ENCODE data around the gene NHERF2.

The NHERF2 gene

DNA sequence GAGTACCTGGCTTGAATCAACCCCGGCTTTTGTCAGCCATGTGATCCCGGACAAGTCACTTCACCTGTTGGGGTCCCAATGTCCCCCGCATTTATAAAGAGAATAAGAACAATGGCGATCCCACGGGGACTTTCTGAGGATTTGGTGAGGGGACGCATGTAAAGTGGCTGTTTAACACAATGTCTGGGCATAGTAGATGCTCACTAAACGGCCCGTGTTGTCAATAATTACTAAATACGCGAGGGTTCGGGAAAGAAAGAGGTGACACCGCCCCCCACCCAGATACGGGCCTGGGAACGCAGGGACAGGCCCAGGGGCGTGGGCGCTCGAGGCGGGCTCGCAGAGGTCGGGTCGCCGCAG is 35.1 kb upstream of the NHERF2 start:
- DNase-seq = no peak

GRCh38 chr16:1991948-1992703 is 34.6 kb upstream of the NHERF2 start:
- peak; percentile 52 for DNase-seq

DNA sequence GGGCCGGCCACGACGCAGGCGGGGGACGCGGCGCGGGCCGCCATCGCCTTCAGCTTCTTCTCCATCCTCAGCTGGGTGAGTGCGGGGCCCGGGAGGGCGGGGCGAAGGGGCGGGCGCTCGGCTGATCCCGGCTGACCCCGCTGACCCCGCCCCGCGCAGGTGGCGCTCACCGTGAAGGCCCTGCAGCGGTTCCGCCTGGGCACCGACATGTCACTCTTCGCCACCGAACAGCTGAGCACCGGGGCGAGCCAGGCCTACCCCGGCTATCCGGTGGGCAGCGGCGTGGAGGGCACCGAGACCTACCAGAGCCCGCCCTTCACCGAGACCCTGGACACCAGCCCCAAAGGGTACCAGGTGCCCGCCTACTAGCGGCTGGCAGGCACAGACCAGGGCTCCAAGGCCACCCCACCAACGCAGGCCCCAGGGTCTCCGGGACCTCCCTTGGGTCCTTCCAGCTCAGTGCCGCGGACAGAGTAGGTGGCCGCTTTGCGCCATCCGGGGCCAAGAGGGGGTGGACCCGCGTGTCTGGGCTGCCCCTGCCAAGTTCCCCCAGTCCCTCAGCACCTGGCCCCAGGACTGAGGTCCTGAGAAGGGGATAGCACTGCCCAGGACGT is 33.9 kb upstream of the NHERF2 start:
- DNase-seq = no peak

DNA sequence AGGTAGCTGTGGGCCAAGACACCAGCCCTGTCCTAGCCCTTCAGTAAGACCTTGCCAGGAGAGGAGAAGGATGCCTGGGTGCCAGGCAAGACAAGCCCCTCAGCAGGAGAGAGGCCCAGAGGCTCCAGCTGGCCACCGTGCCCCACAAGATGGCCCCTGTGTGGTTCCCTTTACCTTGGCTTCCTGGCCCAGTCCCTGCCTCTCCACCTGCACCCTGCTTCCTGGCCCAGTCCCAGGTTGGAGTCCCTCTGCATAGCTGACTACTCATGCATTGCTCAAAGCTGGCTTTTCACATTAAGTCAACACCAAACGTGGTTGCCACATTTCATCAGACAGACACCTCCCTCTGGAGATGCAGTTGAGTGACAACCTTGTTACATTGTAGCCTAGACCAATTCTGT is 33.0 kb upstream of the NHERF2 start:
- DNase-seq = no peak

GRCh38 chr16:1997494-1998359 is 29.0 kb upstream of the NHERF2 start:
- DNase-seq = no peak

DNA sequence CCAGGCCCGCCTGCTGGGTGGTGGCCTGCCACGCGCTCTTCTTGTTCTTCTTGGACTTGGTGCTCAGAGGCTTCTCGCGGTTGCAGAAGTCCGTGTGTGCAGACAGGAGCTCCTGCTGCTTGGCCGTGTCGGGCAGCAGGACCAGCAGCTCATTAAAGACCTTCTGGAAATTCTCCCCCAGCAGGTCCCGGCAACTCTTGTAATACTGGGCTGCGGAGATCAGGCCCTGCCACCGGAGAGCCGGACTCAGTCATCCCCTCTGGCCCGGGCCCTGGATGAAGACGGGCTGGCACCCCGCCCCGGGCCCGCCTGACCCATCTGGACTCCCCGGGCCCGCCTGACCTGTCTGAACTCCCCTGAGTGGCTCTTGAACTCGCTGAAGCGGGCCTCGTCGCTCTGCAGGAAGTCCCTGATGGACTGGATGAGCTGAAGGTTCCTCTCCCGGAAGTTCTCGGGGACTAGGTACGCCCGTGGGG is 28.3 kb upstream of the NHERF2 start:
- no peak for DNase-seq

DNA sequence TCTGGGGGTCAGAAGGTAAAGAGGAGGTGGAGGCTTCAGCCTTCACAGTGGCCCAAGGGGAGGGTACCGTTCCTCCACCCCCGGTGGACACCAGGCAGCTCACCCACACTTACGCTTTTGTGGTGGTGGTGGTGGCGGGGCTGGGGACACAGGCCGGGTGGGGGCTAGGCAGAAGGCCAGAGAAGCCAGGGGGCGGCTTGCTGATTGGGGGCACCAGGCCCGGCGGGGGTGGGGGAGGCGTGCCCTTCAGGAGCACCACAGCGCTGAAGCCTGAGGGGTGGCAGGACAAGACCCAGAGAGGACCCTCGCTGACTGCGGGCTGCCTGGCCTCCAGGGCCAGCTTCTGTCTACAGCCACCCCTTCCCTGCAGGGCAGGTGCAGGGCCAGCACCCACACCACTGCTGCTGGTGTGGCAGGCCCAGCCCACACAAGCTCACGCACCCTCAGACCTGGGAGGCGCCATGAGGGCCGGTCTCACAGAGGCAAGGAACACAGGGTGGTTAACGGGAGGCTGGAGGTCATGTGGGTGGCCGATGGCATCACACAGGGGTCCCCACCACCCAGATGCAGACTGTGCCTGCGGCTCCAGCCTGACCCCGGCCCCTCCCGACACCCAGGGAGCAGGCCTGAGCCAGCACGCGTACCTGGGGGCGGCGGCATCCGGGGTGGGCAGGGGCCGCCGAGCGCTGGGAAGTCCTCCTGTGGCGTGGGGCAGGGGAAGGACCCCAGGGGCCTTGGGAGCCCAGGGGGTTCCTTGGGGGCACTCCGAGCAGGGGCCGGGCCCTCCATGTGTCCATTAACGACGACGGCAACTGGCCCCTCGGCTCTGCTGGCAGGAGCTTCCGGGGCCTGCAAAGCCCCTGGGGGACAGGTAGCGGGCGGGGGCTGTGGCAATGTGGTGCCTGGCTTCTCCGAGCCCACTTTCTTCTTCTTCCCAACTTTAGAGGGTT is 27.6 kb upstream of the NHERF2 start:
- no peak for DNase-seq

DNA sequence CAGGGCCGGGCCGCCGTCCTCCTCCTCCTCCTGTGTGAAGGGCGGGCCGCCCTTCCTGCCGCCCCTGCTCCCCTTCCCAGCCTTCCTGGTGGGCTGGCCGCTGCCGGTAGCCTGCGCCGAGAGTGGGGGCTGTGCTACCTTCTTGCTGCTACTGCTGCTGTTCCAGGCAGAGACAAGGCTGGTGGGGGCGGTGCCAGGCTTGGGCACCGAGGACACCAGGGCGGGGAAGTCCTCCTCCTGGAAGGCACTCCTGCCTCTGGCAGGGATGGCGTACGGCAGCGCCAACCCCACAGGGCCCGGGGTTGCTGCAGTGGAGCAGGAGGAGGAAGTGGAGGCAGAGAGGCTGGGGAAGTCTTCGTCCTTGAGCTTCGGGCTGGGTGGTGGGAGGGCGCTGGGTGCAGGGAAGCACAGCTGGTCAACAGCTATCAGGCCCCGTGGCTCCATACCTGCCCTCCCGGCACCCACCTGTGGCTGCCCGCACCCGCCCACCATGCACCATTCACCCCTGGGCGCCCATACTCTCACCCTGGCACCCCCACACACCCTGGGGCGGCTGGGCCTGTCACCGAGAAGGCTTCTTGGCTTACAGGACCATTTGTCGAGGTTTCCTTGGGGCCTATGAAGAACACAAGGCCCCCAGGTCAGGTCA is 26.7 kb upstream of the NHERF2 start:
- DNase-seq = no peak

DNA sequence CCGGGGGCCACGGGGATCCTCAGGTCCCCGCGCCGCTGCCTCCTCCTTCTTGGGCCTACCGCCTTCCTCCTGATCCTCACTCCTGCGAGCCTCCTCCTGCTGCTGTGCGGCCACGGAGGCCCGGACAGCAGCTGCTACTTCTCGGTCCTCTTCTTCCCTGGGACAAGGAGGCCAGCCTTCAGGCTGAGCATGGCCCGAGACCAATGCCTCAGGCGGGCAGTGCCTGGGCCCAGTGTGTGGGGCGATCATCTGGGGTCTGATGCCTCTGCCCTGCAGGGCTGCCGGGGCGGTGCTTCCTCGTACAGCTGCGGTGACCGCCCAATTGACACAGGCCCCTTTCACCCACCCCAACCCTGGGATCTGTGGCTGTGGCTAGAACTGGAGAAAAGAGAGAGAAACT is 25.7 kb upstream of the NHERF2 start:
- DNase-seq = no peak

GRCh38 chr16:2001456-2002355 is 25.0 kb upstream of the NHERF2 start:
- DNase-seq = no peak

DNA sequence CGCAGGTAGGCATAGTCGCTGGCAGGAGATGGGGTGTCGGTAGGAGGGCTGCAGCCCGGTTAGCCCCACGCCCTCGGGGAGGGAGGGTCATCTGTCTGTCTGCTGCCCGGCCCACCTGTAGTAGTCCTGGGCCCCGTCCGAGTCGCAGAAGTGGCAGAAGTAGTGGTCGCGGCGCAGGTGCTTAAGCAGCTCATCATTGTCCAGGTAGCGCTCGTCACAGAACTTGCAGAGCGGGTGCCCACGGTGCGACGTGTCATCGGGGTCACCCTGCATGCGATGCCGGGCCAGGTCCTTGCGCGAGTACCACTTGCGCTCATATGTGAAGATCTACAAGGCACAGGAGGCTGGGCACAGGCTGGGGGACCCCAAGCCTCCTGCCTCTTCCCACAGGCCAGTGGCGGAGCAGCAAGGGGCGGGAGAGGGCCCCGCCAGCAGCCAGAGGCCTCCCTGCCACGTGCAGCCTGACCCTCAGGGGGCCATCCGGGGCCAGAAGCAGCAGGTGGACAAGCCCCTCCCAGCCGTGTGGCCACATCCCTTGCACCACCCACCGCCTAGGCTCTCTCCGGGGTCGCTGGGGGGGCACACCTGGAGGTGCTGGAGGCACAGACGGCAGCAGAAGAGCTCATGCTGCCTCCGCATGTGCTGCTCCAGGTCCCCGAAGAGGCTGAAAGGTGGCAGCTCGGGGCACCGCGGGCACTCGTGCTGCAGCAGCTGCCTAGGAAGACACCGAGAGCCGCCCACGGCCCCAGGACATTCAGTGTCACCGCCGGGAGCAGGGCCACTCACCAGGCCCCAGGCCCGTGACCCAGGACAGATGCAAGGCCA is 24.1 kb upstream of the NHERF2 start:
- DNase-seq = no peak

DNA sequence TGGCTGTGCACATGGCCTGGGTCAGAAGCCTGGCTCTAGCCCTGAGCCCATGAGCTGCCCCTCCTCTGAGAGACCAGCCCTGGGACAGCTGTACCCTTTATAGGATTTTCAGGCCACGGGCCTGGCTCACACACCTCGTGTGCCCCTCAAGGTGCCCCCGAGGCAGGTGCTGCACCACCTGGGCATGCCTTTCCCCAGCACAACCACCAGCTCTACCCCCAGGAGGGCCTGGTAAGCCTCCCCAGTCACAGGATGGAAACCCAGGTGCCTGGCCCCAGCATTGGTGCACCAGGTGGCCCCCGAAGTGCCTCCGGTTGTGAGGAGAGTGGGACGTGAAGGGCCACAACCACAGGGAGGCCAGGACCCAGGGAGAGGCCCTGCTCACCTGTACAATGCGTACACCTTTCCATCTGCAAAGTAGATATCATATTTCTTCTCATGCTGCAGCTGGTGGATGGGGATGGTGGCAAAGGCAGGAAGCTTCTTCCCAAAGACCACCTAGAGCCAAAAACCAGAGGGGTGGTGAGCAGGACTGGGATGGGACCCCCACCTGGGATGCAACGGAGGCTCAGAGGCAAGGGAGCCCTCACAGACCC is 23.4 kb upstream of the NHERF2 start:
- no peak for DNase-seq

DNA sequence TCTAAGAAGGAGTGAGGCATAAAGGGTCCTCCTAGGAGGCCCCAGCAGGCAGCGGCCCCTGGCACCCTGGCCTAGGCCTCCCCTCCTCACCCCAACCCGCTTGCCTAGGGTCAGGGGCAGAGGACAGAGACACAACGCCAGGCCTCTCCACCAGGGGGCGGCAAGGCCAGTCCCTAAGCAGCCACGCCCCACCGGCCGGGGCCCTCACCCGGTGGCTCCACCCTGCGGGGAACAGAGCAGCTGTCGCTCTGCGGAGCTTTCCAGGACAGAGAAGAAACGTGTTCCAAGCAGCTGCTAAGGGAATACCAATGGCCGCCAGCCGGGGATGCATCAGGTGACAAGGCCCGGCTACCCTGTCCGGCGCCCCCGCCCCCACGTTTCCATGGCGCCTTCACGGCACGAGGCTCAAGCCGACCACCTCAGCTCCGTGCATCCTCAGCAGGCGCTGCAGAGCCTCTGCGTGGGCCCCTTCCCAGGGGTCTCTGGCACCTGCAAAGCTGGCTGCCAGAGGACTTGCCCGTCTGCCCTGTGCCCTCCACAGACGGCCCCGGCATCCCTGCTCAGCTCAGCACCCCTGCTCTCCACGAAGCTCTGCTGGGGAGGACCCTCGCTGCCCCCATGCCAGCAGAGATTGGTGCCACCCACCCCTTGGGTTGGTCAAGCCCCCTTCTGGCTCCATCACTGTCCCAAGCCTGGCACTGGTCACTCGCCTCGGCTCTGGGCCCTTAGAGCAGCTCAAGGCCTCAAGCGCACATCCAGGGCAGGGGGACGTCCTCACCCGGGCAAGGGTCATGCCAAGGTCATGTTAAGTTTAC is 22.7 kb upstream of the NHERF2 start:
- peak; percentile 78 for DNase-seq

- no peak for DNase-seq
Observed at GRCh38 chr16:2004795-2005517, 21.7 kb upstream of the NHERF2 start.

GRCh38 chr16:2005646-2006045 is 21.1 kb upstream of the NHERF2 start:
- no peak for DNase-seq

GRCh38 chr16:2006317-2006716 is 20.4 kb upstream of the NHERF2 start:
- DNase-seq = no peak

GRCh38 chr16:2007081-2007836 is 19.4 kb upstream of the NHERF2 start:
- DNase-seq = no peak
